Right lobe of liver (tissue), 6 donors: ENCODE measurements around the gene CYP27C1. TPM values are rescaled to one million over a fixed set of nuclear protein-coding genes. Genes with fewer than 3 reads are reported as not detected.

Source experiments
- ATAC-seq, 4 donors: fragments of 200-7000 bp; cut with Tn5 transposase; one replicate each; pipeline ENCODE4 v1.9.1; 2020; ENCODE audit warnings: mild to moderate bottlenecking in 4 of 4, moderate library complexity in 4 of 4
- DNase-seq, 3 donors: peaks; one replicate each; pipeline ENCODE4 v3.0.0-alpha.2; 2020
- H3K27ac ChIP-seq, 3 donors: fragments of 200-600 bp; one replicate each; pipeline ENCODE4 v1.8.0; 2022
- H3K27me3 ChIP-seq, 2 donors: fragments of 200-600 bp; one replicate each; pipeline ENCODE4 v1.8.0; 2022
- H3K36me3 ChIP-seq, 4 donors: fragments of 200-600 bp; sonication (generic) in 1 of 4; one replicate each; pipeline versions ENCODE4 v1.5.1 to v1.8.0; 2017 to 2022; ENCODE audit warnings: control low read depth in 1 of 4
- H3K4me1 ChIP-seq, 4 donors: fragments of 200-600 bp; sonication (generic) in 1 of 4; one replicate each; pipeline versions ENCODE4 v1.5.1 to v1.8.0; 2017 to 2022; ENCODE audit warnings: control low read depth in 1 of 4
- H3K4me3 ChIP-seq, 3 donors: fragments of 200-600 bp; one replicate each; pipeline ENCODE4 v1.8.0; 2022
- H3K9me3 ChIP-seq, 4 donors: fragments of 200-600 bp; sonication (generic) in 1 of 4; one replicate each; pipeline versions ENCODE4 v1.5.1 to v1.8.0; 2017 to 2022; ENCODE audit warnings: control low read depth in 1 of 4
- CTCF ChIP-seq, 4 donors: fragments of 200-600 bp in 3 of 4; fragments of 450-650 bp in 1 of 4; IDR thresholded peaks; one replicate each; pipeline versions ENCODE4 v1.5.1 to v1.8.0; 2016 to 2022; ENCODE audit warnings: antibody characterized with exemption in 4 of 4, mild to moderate bottlenecking in 2 of 4
- POLR2A ChIP-seq: fragments of 450-650 bp; IDR thresholded peaks from one replicate; pipeline ENCODE4 v1.6.1; 2017; ENCODE audit warnings: antibody characterized with exemption, mild to moderate bottlenecking
- WGBS: methylation state at CpG from one replicate; pipeline ENCODE4 v1.1.6; 2018; ENCODE audit warnings: low coverage, low lambda C conversion rate; ENCODE audit not compliant: insufficient coverage; ENCODE audit errors: missing lambda C conversion rate; 5-methylcytosine and 5-hydroxymethylcytosine counted together
- intact Hi-C, 2 donors: fragments of 100-400 bp; cut with DNase I; formaldehyde crosslinking; loops; one replicate each; pipeline versions ENCODE4 v1.11.2 to v1.14.1; 2022
- total RNA-seq, 6 experiments: library from RNA; depleted of rRNA in 2 of 6; stranded (reverse); fragments of >200 nt in 2 of 6; fragmentation: NEBNext Ultra II Directional in 3 of 6; extraction: Animal tissue kit (Norgen Biotek cat#: 25700) in 3 of 6; gene quantifications; one replicate each; pipeline versions ENCODE4 v1.1.0 to v1.2.4, GENCODE V29; 2016 to 2023
- donor health status: DM: no; HTN: yes; CAD: no.
- donor health status: DM: no; HTN: no; CAD: no.
- donor health status: DM: no; HTN: no; CAD: no.
- donor health status: DM: no; HTN: yes; CAD: no.
- donor health status: DM: no; HTN: yes; CAD: no.

CYP27C1 gene
- total RNA-seq, 6 experiments from 2014 or later = 0.05 TPM; not detected in 5

- DNase-seq = no peak
- TF ChIP-seq CTCF (IDR thresholded peaks at IDR 0.05) (no peak), POLR2A (no peak)
- no peaks in the 10 kb centered on the region for H3K27me3 ChIP-seq
- H3K27ac ChIP-seq = no peak overlapping the region
- intact Hi-C loops = no loop called here
- no peaks in the 10 kb centered on the region for H3K36me3 ChIP-seq
- H3K4me1 ChIP-seq = no peaks in the 10 kb centered on the region
- ATAC-seq = no peak
- H3K9me3 ChIP-seq = no peaks in the 10 kb centered on the region
- 100% methylated on average over 1 of the region's 1 CpG for WGBS
- no peak overlapping the region for H3K4me3 ChIP-seq
Observed at GRCh38 chr2:127150996-127151395, 69.1 kb downstream of the CYP27C1 start.

GRCh38 chr2:127149384-127149783 is 70.7 kb downstream of the CYP27C1 start:
- Histone ChIP-seq H3K4me1 (no peaks in the 10 kb centered on the region), H3K27me3 (no peaks in the 10 kb centered on the region), H3K4me3 (no peak overlapping the region), H3K9me3 (no peaks in the 10 kb centered on the region), H3K36me3 (no peaks in the 10 kb centered on the region), H3K27ac (no peak overlapping the region)
- TF ChIP-seq CTCF (IDR thresholded peaks at IDR 0.05) = no peak
- no peak for TF ChIP-seq POLR2A
- intact Hi-C loops = no loop called here
- no peak for DNase-seq
- ATAC-seq = no peak
- 81% methylated on average over 4 of the region's 4 CpGs for WGBS

GRCh38 chr2:127146820-127147502 is 73.1 kb downstream of the CYP27C1 start:
- Histone ChIP-seq H3K27me3 (no peaks in the 10 kb centered on the region), H3K4me3 (no peak overlapping the region), H3K9me3 (no peaks in the 10 kb centered on the region), H3K36me3 (no peaks in the 10 kb centered on the region), H3K27ac (no peak overlapping the region), H3K4me1 (no peaks in the 10 kb centered on the region)
- DNase-seq (no peak), ATAC-seq (no peak)
- 50% methylated on average over 1 of the region's 10 CpGs for WGBS
- intact Hi-C loops = no loop called here
- TF ChIP-seq POLR2A = no peak
- TF ChIP-seq CTCF (IDR thresholded peaks at IDR 0.05) = no peak

- DNase-seq (no peak), ATAC-seq (no peak)
- intact Hi-C loops = no loop called here
- Histone ChIP-seq H3K4me3 (no peak overlapping the region), H3K9me3 (no peaks in the 10 kb centered on the region), H3K36me3 (no peaks in the 10 kb centered on the region), H3K27me3 (no peaks in the 10 kb centered on the region), H3K4me1 (no peaks in the 10 kb centered on the region), H3K27ac (no peak overlapping the region)
- 80% methylated on average over 6 of the region's 18 CpGs for WGBS
- no peak for TF ChIP-seq POLR2A
- no peak for TF ChIP-seq CTCF (IDR thresholded peaks at IDR 0.05)
Observed at GRCh38 chr2:127146071-127146725, 73.9 kb downstream of the CYP27C1 start.
